ENCODE data around the gene PICK1.
"Not testable (repeated sequence)": the region's sequence is repeated elsewhere in the genome, so short reads cannot be mapped to it uniquely, and the experiment has no call there.

The PICK1 gene

GRCh38 chr22:38031491-38031890, 25.7 kb upstream of the PICK1 start:
- DNase-seq: no peak

DNA sequence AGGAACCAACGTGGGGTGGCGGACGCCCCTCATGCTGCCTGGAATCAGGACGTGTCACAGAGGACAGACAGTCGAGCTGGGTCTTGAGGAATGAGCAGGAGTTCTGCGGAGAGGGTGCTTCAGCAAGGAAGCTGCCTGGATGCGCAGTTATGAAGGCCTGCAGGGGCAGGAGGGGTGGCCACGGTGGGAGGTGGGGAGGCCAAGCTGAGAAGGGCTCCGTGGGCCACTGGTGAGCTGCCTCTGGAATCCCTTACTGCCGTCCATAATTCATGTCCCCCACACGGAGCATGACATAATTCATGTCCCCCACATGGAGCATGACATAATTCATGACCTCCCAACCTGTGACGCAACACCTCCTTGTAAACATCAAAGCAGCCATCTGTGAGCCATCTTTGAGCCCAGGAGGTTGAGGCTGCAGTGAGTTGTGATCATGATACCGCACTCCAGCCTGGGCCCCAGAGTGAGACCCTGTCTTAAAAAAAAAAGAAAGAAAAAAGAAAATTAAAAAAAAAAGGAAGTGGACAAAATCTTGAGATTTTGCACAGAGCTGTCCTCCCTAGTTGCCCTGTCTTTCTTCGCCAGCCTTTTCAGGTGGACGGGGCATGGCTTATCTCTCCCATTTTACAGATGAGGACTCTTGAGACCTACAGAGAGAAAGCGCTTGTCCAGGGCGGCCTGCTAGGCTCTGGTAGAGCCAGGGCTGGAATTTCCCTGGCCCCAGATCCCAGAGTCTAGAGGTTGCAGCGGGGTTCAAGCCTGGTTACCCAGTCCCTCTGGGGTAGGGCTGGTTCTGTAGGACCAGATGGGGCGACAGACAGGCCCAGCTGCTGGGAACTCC, 24.3 kb upstream of the PICK1 start:
- no peak for DNase-seq

- DNase-seq: no peak
Observed at GRCh38 chr22:38033522-38034277, 23.5 kb upstream of the PICK1 start.

DNA sequence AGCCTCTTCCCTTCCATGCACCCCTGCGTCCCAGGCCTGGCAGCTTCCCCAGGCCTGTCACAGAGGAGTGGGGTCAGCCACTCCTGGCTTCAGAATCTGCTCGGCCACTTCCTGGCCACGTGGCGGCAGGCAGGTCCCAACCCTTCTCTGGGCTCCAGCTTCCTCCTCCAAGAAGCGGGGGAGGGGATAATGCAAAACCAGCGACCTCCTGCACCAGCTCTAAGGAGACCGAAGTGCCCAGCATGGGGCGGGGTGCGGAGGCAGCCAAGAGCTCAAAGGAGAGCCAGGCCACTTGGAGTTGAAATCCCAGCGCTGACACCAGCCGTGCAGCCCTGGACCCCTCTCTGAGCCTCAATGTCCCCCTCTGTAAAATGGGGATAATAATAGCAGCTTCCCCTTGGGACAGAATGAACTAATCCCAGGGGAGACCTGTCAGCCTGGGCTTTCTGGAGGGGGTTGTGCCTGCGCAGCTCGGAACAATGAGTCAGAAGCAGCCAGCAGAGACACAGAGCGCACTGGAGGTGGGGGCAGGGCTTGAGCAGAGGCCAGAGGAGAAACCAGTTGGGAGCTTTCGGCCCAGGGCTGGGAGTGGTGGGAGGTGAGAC, 22.8 kb upstream of the PICK1 start:
- no peak for DNase-seq

- DNase-seq: no peak
Observed at GRCh38 chr22:38034884-38035529, 22.2 kb upstream of the PICK1 start.

- no peak for DNase-seq
Observed at GRCh38 chr22:38035530-38035885, 21.7 kb upstream of the PICK1 start.

DNA sequence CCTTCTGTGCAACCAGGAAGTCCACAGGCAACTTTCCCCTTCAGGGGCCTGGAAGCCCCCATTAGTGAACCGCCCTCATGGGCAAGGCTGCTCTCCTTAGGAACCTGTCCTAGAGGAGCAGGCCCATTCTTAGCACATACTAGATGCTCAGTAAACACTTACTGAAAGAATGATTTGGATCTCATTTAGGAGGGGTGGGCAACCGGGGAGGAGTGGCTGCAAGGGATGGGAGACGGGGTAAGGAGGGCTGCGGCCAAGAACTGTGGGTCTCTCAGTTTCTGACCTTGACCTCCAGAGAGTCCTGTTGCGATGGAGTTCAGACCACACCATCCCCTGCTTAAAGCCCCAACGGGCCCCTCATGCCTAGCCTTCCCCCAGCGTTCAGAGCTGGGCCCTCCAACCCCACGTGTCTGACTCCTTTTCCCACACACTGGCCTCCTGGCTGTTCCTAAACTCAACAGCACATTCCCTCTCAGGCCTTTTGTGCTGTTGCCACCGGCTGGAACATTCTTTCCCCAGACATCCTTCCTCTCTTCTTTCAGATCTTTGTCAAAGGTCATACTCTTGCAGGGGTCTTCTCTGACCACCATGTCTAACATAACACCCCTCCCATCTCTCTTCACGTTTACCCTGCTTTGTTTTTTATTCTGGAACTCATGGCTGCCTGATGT, 20.7 kb upstream of the PICK1 start:
- no peak for DNase-seq

DNA sequence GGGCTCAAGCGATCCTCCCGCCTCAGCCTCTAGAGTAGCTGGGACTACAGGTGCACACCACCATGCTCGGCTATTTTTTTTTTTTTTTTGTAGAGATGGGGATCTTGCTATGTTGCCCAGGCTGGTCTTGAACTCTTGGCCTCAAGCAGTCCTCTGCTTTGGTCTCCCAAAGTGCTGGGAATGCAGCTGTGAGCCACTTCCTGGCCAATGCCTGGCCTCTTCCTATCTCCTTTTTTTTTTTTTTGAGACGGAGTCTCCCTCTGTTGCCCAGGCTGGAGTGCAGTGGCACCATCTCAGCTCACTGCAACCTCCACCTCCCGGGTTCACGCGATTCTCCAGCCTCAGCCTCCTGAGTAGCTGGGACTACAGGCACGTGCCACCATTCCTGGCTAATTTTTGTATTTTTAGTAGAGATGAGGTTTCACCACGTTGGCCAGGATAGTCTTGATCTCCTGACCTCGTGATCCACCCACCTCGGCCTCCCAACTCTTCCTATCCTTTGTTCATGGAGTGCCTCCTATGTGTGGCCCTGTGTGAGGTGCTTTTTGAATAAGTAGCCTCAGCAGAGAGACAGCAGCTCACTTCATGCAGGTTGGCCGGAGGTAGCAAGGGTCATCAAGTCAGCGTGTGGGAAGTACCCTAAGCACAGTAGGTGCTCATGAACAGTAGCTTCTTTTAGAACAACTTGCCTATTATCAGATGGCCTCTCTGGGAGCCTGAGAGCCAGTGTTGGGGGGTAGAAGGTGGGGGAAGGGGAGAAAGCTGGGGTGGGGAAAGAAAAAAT, 19.6 kb upstream of the PICK1 start:
- DNase-seq: not testable (repeated sequence)

GRCh38 chr22:38038426-38038825, 18.8 kb upstream of the PICK1 start:
- DNase-seq: no peak

GRCh38 chr22:38038890-38039812, 18.1 kb upstream of the PICK1 start:
- no peak for DNase-seq

DNA sequence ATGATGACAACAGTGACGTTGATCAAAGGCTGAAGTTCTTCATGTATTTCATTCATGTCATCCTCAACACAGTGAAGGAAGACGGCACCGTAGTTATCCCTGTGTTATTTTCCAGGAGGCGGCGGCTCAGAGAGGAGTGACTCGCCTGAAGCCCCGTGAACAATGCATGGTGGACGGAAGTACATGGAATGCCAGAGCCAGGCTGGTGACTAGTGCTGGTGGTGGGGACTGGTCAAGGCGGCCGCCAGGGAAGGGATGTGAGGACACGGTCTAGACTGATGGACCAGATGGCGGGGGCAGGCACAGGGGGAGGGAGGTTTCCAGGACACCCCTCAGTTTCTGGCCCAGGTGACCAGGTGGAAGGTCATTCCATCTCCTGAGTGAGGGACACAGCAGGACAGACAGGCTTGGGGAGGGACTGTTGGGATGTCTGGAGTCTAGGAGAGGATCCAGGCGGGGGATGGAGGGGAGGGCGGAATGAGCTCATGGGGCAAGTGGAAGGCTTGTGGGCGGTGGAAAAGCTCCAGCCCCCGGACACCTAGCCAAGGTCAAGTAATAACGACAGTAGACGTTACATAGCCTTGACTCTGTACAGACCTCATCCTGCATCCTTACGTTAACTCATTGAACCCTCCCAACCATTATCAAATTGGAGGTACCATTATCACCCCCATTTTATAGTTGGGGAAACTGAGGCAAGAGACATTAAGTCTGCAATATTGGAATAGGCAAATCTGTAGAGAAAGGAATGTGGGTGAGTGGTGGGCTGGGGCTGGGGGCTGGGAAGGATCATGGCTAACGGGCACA, 16.0 kb upstream of the PICK1 start:
- DNase-seq: no peak

DNA sequence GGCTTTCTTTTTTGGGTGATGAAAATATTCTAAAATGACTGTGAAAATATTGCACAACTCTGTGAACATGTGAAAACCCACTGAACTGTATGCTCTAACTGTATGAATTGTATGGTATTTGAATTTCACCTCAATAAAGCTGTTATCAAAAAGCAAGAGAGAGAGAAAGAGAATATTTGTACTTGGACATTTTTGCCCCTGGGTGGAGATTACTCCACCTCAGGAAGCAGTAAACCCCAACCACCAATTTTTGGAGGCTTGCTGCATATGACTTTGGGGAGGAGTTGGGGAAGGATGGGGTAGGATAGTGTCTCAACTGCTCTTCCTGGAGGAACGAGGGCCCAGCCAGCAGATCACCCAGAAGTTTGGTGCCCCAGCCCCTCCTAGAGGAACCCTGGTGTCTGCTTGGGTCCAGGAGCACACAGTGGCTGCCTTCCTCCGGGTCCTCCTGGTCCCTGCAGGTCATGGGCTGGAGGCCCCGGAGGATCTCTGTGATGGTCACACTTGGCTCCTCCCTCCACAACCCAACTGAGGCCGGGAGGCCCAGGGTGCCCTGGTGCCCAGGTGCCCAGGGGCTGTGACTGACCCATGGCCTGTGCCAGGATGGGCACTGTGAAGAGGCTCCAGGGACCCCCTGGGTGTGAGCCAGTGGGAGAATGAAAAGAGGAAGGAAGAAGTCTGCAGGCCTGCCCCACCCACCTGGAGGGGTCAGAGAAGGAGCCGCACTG, 15.3 kb upstream of the PICK1 start:
- DNase-seq: no peak

DNA sequence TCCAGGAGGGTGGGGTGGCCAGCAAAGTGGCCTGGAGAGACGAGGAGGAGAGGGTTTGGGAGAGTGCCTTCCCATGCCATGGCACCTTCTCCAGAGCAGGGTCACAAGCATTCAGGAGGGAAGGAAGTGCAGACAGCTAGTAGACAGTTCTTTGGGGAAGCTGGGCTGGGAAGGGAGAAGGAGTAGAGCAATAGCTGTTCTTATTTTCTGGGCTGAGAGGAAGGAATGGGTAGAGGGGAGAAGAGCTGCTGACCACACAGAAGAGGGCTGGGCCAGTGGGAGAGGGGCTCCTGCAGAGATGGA, 14.8 kb upstream of the PICK1 start:
- DNase-seq: no peak

DNA sequence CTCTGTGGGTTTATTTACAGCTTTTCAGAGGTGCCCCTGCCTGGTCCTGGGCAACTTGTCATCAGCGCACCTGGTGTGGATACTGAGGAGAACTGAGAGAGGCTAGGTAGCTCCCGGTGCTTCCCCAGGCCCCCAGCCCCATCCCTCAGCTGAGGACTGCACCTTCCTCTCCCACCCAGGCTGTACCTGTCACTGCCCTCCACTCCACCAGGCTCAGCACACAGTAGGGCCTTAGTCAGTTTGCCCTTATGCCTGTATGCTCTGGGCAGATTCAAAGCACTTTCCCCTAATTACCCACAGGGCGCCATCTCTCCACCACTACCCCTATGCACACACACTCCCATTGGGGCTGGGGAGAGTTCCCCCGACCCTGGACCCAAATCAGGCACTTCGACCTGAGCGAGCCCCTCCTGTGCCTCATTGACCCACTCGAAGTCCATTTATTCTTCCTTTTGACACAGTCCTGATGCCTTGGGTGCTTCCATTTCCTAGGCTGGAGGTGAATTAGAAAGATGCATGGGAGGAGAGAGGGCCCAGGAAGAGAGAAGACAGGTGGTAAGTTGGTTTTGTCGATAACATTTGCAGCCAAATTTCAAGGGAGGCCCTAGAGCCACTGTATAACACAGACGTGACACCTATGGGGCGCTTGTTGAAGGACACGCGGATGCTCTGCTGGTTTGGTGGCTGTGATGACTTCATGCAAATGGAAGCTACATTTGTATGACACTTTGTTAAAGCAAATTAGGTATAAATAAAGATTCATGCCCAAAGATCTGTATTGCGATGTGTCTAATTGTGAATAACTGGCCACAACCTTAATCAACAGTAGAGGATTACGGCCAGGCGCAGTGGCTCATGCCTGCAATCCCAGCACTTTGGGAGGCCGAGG, 13.8 kb upstream of the PICK1 start:
- no peak for DNase-seq

- DNase-seq: no peak
Observed at GRCh38 chr22:38046070-38046748, 11.0 kb upstream of the PICK1 start.

DNA sequence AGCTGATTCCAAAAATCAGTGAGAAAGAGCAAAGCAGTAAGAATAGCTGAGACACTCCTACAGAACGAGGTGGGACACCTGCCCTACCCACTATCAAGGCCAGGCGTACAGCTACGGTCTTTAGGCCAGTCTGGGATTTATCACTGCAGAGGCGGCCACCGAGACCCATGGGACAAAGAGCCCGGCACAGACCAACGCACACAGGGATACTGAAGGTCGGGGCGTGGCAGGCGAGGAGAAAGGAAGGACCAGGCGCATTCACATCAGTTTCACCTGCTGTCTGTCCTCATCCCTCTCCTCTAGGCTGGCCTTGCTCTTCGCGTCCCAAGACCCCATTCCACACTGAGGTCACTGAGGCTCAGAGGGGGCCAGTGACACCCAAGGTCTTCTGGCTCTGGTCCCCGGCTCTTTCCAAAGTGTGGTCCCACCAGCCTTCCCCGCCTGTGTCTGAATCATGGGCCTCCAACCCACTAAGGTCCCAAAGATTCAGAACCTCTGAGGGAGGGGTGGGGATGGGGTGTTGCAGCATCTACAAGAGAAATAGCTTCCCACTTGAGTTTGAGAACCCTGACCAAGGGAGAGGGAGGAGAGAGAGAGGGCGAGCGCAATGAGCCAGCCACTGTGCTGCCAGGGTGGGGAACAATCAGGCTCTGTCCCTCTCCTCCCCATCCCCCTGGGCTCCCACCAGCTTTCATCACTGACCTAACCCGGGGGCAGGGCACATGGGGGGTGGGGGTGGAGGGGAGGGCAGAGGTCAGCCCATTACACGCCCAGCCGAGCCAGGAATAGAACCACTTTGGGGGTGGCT, 7.2 kb upstream of the PICK1 start:
- DNase-seq: no peak

DNA sequence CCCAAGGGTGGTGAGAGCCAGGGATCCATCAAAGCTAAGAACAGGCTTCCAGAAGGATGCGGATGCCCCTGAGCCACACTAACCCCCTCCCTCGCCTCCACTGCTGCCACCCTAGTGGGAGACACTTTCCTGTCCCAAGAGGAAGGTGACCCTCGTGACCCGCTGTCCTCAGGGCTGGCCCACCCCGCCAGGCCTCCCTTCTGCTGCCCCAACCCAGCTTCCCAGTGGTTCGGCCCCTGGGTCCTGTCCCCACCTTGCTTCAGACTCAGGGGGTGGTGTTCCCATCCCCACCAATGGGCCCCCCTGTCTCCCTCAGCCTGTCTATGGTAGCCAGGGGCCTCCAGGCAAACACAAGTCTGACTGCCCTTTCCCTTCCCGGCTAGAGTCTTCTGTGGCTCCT, 6.5 kb upstream of the PICK1 start:
- no peak for DNase-seq

Measured in COR-L47 (cell line).